Muscle layer of duodenum (tissue), 2 donors: ENCODE measurements around the gene TAOK3.
"Not testable (repeated sequence)": the region's sequence is repeated elsewhere in the genome, so short reads cannot be mapped to it uniquely, and the experiment has no call there.

Source experiments
- H3K27ac ChIP-seq: one replicate; pipeline ENCODE4 v1.7.0; 2013; ENCODE audit warnings: mild to moderate bottlenecking, low read length
- H3K27me3 ChIP-seq: one replicate; pipeline ENCODE4 v1.7.0; 2013; ENCODE audit warnings: low read depth, mild to moderate bottlenecking, control low read depth, low read length
- H3K36me3 ChIP-seq, 2 donors: one replicate each; pipeline ENCODE4 v1.7.0; 2013; ENCODE audit warnings: low read length in 2 of 2, control low read depth in 1 of 2, mild to moderate bottlenecking in 1 of 2; ENCODE audit not compliant: insufficient read depth in 2 of 2, control insufficient read depth in 1 of 2
- H3K4me1 ChIP-seq, 2 donors: one replicate each; pipeline ENCODE4 v1.7.0; 2013; ENCODE audit warnings: low read length in 2 of 2, mild to moderate bottlenecking in 2 of 2, control low read depth in 1 of 2, moderate library complexity in 1 of 2; ENCODE audit not compliant: insufficient read depth in 2 of 2, control insufficient read depth in 1 of 2
- H3K4me3 ChIP-seq, 2 donors: one replicate each; pipeline ENCODE4 v1.7.0; 2013; ENCODE audit warnings: low read length in 2 of 2, low read depth in 1 of 2, mild to moderate bottlenecking in 1 of 2
- H3K9me3 ChIP-seq, 2 donors: one replicate each; pipeline ENCODE4 v1.7.0; 2013; ENCODE audit warnings: low read length in 2 of 2, control low read depth in 1 of 2, mild to moderate bottlenecking in 1 of 2; ENCODE audit not compliant: control insufficient read depth in 1 of 2
- donor health status: healthy.

TAOK3 gene

DNA sequence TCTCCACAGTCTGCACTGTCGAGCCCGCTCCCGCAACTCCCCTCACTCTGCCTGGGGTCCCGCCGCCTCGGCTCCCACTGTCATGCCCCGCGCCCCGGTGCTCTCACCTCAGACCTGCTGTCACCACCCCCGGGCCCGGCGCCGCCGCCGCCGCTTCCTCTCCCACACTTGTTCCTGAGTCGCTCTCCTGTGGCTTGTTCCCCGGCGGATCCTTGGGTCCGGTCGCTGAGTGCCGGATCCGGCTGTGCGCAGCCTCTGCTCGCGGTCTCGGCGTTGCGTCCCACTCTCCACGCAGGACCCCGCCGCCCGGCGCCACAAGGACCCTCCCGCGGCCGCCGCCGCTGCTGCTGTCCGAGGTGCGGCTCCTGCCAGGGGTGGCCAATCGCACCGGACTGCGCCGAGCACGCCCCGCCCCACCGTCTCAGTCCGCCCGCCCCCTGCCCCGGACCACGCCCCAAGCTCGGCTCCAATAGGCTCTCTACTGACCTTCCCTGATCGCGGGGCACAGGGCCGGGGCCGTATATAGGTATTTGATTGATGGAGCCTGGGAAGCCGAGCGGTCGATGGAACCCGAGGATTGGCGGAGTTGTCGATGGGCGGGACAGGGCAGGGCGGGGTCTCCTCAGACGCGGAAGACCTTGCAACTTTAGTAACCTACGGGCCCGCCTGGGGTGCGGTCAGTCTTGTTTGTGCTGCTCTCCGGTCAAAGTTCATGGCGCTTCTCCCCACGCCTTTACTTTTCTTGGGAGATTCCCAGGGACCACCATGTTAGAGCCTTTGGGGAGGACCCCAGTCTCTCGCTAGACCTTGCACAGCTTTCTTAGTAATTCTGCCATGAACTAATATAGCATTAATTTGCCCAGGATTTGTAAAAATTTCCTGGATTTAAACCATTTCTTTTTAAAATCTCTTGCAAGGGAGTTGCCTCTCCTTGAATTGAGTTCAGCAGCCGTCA is at the start of gene TAOK3:
TSS of gene TAOK3 (minus strand) at position 367 of the 955 bp plus-strand sequence. CDS start 117,340 bp downstream, outside the sequence.
- H3K9me3 ChIP-seq = no peaks in the 10 kb centered on the region
- H3K36me3 ChIP-seq = no peaks in the 10 kb centered on the region
- H3K4me1 ChIP-seq = peaks cover 11 to 44% of the 10 kb centered on the region in 2 donors
- H3K4me3 ChIP-seq = peak within 1 kb of the TSS; percentile 89
- peak within 1 kb of the TSS; percentile 84 for H3K27ac ChIP-seq
- H3K27me3 ChIP-seq = no peaks in the 10 kb centered on the region

DNA sequence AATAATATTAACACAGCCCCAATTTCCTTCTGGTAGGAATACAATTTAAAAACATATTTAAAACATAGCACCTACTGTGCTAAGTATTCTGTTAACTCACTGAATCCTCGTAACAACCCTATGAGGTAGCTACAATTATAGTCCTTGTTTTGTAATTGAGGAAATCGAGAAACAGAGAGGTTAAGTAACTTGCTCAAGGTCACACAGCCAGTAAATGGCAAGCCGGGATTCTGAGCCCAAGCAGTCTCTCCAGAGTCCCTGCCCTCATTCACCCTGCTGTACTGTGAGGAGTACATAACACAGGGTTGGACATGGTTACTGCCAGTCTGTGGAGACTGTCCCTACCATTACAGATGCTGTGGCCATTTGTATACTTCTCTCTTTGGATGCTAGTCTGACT is 48.0 kb upstream of the TAOK3 start:
- H3K36me3 ChIP-seq = peaks cover 4 to 14% of the 10 kb centered on the region in 2 donors
- H3K27ac ChIP-seq = no peak overlapping the region
- no peaks in the 10 kb centered on the region for H3K4me1 ChIP-seq
- no peak overlapping the region for H3K4me3 ChIP-seq
- no peaks in the 10 kb centered on the region for H3K27me3 ChIP-seq
- H3K9me3 ChIP-seq = no peaks in the 10 kb centered on the region

DNA sequence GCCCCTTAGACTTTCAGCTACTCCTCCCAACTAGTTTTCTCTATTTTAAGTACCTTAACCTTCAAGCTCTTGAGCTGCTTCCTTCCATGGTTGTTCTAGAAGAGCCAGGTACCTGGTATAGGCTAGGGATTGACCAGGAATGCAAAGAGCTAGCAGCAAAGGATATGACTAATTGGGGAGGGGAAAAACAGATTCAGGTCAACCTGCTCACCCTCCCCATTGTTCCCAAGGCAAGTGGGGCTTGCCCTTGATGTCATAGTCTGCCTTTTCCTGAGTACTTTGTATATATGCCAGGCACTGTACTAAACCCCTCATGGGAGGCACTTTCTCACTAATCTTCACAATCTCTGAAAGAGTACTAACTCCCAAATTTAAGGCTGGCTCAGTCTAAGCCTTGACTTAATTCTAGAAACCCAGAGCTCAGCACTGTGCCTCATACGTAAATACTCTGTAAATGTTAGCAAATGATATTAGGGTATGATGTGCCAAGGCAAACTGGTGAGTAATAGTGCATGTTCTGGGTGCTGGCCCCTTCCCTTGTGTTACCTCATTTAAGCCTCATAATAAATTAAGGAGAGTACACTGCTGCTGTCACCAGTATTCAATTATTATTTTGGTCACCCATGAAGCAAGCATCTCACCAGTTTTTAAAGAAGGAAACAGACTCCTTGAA is 45.8 kb upstream of the TAOK3 start:
- no peaks in the 10 kb centered on the region for H3K9me3 ChIP-seq
- peaks cover 10 to 34% of the 10 kb centered on the region in 2 donors for H3K36me3 ChIP-seq
- H3K4me1 ChIP-seq = no peaks in the 10 kb centered on the region
- H3K27me3 ChIP-seq = no peaks in the 10 kb centered on the region
- no peak overlapping the region for H3K4me3 ChIP-seq
- H3K27ac ChIP-seq = no peak overlapping the region

DNA sequence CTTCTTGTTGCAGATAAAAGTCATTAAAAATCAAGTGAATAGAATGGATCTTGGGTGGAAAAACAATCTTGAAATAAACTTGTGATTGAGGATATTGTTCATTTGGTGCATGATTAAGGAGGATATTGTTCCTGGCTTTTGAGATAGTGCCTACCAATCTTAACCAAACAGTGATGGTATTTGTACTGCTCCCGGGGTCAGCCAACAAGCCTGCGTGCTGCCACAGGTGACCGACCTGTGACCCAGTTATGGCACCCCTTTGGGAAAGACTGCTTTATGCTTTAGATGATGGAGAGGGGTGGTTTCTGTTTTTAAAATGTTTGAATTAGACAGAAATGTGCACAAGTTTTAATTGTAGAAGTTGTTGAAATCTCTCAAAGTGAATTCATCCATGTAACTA is 45.2 kb upstream of the TAOK3 start:
- Histone ChIP-seq H3K27ac (no peak overlapping the region), H3K4me1 (no peaks in the 10 kb centered on the region), H3K36me3 (peaks cover 15 to 40% of the 10 kb centered on the region in 2 donors), H3K9me3 (no peaks in the 10 kb centered on the region), H3K27me3 (no peaks in the 10 kb centered on the region), H3K4me3 (no peak overlapping the region)

DNA sequence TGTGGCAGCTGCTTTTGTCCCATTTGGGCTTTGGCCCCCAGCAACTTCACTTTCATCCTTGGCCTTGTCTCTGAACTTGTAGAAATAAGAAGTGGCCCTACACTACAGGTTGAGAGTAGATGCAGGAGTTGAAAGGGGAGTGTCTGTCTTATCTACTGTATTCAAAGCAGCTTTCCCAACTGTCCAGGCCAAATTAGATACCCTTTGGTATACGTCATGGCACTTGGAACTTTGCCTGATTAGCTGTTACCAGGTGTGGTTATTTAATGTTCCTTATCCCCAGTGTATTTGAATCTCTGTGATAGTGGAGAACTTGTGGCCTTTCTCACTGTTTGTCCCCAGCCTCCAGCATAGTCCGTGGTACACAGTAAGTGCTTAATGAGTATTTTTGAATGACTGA is 37.1 kb upstream of the TAOK3 start:
- Histone ChIP-seq H3K9me3 (no peaks in the 10 kb centered on the region), H3K27me3 (no peaks in the 10 kb centered on the region), H3K4me1 (peaks cover 0 to 4% of the 10 kb centered on the region in 2 donors), H3K27ac (no peak overlapping the region), H3K36me3 (peaks cover 35 to 44% of the 10 kb centered on the region in 2 donors), H3K4me3 (no peak overlapping the region)

DNA sequence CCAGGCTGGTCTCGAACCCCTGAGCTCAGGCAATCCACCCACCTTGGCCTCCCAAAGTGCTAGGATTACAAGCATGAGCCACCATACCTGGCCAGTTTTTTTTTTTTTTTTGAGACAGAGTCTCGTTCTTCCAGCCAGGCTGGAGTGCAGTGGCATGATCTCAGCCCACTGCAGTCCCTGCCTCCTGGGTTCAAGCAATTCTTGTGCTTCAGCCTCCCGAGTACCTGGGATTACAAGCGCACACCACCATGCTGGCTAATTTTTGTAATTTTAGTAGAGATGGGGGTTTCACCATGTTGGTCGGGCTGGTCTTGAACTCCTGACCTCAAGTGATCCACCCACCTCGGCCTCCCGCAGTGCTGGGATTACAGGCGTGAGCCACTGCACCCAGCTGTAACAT is 35.5 kb upstream of the TAOK3 start:
- H3K9me3 ChIP-seq, H3K4me3 ChIP-seq, H3K27me3 ChIP-seq, H3K4me1 ChIP-seq, H3K27ac ChIP-seq: not testable (repeated sequence)
- peaks cover 33 to 42% of the 10 kb centered on the region in 2 donors for H3K36me3 ChIP-seq

DNA sequence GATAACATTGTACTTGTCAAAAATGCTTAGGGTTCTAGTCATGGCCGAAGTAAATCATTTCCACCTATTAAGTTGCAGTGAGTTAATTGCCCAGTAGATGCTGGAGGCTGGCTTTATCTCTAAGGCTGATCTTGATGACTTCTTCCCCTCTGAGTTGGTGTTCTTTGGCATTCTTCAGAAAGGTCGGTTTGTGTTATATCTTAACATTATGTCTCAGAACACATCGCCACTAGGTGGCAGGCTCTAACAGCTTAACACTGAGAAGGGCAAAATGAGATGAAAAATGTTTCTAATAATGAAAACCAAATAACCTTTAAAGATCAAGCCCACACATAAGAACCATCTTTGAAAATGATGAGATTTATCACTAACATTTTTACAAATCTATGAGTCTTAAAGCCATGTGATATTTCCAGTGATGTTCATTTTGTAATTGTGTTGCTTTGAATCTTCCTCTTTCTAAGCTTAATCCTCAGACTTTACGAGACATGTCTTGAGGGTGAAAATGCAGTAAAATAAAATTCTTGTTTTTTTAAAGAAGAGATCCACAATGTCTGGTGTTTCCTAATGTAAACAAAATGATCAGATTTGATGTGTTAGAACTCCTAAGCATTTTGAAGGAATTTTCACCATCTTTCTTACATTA is 32.3 kb upstream of the TAOK3 start:
- Histone ChIP-seq H3K4me3 (no peak overlapping the region), H3K27me3 (no peaks in the 10 kb centered on the region), H3K36me3 (peaks cover 25 to 32% of the 10 kb centered on the region in 2 donors), H3K27ac (no peak overlapping the region), H3K4me1 (peaks cover 0 to 4% of the 10 kb centered on the region in 2 donors), H3K9me3 (no peaks in the 10 kb centered on the region)

DNA sequence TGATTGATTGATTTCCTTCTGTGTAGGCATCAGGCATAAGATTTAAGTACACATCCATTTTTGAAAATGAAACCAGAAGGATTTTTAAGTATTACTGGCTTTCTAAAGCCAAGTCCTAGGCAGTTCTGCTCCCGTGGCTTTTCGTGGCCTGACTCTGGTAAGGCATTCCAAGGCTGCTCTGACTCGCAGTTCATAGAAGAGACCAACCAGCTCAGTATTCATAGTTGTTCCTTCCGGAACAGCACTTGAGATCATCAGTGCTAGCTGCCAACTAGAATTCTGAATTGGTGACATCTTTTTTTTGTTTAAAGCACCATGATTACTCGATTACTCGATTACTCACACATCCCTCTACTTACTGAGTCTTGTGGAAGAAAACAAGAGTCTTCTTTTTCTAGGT is 29.5 kb upstream of the TAOK3 start:
- Histone ChIP-seq H3K9me3 (no peaks in the 10 kb centered on the region), H3K27me3 (no peaks in the 10 kb centered on the region), H3K4me3 (no peak overlapping the region), H3K4me1 (peaks cover 0 to 18% of the 10 kb centered on the region in 2 donors), H3K27ac (no peak overlapping the region), H3K36me3 (peaks cover 23 to 36% of the 10 kb centered on the region in 2 donors)

DNA sequence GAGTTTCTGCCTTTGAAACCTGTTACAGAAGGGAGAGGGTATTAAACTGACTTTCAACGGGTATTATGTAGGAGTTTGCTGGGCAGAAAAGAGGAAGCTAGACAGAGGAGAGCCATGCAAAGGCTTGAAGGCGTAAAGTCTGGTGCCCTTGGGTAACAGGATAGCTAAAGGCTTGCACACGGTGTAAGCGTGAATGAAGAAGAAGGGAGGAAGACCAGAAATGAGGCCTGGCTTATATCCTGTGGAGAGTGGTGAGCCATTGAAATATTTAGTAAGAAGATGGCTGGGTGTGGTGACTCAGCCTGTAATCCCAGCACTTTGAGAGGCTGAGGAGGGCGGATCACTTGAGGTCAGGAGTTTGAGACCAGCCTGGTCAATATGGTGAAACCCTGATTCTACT is 26.2 kb upstream of the TAOK3 start:
- H3K4me1 ChIP-seq = peaks cover 0 to 16% of the 10 kb centered on the region in 2 donors
- H3K9me3 ChIP-seq = no peaks in the 10 kb centered on the region
- H3K27ac ChIP-seq = no peak overlapping the region
- peaks cover 24 to 51% of the 10 kb centered on the region in 2 donors for H3K36me3 ChIP-seq
- no peak overlapping the region for H3K4me3 ChIP-seq
- no peaks in the 10 kb centered on the region for H3K27me3 ChIP-seq

DNA sequence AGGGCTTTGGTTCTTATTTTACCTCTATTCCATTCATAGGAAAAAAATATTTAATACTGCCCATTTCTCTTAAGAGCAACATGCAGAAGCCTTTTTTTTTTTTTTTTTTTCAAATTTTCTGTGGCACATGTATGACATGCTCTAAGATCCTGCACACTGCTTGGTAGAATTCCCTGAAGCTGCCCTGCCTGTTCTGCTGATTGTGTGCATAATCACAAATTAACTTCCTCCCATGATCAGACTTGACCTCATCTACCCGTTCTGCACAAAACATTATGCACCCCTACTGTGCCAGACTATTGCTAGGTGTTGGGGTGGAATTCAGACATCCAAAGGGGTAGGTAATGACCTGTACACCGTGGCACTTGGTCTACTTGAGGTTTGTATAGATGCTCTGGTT is 25.8 kb upstream of the TAOK3 start:
- Histone ChIP-seq H3K4me1 (peaks cover 0 to 16% of the 10 kb centered on the region in 2 donors), H3K9me3 (no peaks in the 10 kb centered on the region), H3K4me3 (no peak overlapping the region), H3K27me3 (no peaks in the 10 kb centered on the region), H3K36me3 (peaks cover 23 to 47% of the 10 kb centered on the region in 2 donors), H3K27ac (no peak overlapping the region)
